Measurements from ENCODE around the gene PAMR1.

PAMR1 gene

DNA sequence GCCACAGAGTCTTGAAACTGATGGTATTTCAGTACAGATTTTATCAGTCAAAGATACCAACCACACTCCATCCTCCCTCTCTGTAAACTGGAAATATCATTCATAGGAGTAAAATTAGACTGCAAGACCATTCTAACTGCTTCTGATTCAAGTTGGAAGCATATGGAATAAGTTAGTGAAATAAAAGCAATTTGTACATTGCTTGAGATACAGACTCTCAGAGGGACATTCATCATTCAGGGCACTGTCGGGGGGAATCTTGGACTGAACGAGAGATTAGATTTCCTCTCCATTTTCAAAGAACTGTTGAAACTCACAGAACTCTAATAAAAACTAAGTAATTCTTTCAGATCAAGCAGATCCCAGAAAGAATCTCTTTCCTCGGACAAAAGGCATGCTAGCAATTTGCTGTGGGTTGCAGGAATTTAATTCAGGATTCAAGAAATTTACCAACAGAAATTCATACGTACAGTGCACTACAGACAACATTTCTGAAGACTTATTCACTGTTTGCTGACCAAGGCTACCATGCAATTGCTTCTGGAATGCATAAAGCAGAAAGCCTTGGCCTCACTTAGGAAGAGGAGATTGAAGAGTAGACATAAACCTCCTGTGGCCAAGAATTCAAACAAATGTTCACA is 34.1 kb downstream of the PAMR1 start:
- peaks cover 28% of the 10 kb centered on the region for H3K4me1 Mint-ChIP-seq
- no peak overlapping the region for H3K4me3 Mint-ChIP-seq
- H3K36me3 Mint-ChIP-seq (ENCODE audit: low read depth), result peaks cover 10% of the 10 kb centered on the region
- peaks cover 3% of the 10 kb centered on the region for H3K9me3 Mint-ChIP-seq
- H3K27ac Mint-ChIP-seq, result peak overlapping the region; percentile 62 to 83 (median 68)
- H3K27me3 Mint-ChIP-seq (ENCODE audit: low read depth), result peaks cover 9% of the 10 kb centered on the region
- TF ChIP-seq, protein P1, sequence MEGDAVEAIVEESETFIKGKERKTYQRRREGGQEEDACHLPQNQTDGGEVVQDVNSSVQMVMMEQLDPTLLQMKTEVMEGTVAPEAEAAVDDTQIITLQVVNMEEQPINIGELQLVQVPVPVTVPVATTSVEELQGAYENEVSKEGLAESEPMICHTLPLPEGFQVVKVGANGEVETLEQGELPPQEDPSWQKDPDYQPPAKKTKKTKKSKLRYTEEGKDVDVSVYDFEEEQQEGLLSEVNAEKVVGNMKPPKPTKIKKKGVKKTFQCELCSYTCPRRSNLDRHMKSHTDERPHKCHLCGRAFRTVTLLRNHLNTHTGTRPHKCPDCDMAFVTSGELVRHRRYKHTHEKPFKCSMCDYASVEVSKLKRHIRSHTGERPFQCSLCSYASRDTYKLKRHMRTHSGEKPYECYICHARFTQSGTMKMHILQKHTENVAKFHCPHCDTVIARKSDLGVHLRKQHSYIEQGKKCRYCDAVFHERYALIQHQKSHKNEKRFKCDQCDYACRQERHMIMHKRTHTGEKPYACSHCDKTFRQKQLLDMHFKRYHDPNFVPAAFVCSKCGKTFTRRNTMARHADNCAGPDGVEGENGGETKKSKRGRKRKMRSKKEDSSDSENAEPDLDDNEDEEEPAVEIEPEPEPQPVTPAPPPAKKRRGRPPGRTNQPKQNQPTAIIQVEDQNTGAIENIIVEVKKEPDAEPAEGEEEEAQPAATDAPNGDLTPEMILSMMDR (IDR thresholded peaks at IDR 0.05; ENCODE audit: unreplicated experiment in 3 of 3), result no peak

DNA sequence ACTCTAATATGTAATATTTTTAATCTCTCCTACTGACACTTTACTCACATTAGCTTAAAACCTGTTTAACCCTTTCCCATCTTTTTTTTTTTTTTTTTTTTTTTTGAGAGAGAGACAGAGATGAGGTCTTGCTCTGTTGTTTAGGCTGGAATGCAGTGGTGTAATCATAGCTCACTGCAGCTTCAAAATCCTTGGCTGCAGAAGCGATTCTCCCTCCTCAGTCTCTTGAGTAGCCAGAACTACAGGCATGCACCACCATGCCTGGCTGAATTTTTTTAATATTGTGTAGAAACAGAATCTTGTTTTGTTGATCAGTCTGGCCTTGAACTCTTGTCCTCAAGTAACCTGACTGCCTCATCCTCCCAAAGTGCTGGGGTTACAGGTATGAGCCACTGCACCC is 37.3 kb downstream of the PAMR1 start:
- H3K36me3 Mint-ChIP-seq (ENCODE audit: low read depth), result peaks cover 20% of the 10 kb centered on the region
- peaks cover 14% of the 10 kb centered on the region for H3K27me3 Mint-ChIP-seq (ENCODE audit: low read depth)
- H3K9me3 Mint-ChIP-seq, result peaks cover 16% of the 10 kb centered on the region
- no peak overlapping the region for H3K4me3 Mint-ChIP-seq
- H3K27ac Mint-ChIP-seq, result no peak overlapping the region
- peaks cover 26% of the 10 kb centered on the region for H3K4me1 Mint-ChIP-seq
- TF ChIP-seq, protein P1 (IDR thresholded peaks at IDR 0.05; ENCODE audit: unreplicated experiment in 3 of 3), result no peak

DNA sequence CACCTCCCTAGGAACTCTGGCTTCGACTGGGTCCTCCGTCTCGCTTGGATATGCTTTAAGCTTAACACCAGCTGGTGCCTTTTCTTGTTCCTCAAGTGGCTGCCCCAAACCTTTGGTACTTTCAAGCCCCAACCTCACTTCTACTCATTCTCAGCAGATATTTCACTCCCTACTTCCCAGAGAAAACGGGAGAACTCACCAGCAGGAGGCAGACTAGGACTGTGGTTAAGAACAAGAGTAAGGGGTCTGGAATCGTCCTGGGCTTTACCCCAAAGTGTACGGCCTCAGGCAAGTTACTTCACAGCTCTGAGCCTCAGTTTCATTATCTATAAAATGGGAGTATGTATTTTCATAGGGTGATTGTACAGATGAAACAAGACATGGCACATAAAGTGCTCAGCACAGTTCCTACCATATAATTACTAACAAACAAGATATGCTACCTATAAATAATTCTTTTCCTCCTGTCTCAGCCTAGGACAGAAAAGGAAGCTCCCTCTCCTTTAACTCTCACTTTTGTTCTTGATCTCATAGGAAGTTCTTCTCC is 37.8 kb downstream of the PAMR1 start:
- Mint-ChIP-seq H3K4me3 (no peak overlapping the region), H3K27ac (no peak overlapping the region)

DNA sequence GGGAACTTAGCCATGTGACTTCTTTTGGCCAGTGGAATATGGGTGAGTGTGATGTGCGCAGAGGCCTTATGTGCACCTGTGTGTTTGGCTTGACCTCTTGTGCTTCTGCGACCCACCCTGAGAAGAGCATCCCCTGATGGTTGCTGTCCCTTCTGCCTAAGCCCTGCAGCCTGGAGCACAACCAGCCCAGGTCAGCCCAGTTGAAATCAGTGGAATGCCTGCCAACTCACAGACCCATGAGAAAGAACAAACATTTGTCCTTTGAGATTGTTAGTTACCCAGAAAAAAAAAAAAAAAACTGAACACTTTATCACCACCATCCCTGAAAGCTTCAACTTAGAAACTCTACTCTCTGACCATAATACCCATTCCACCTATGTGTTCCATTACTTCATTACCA is 38.5 kb downstream of the PAMR1 start:
- Mint-ChIP-seq H3K36me3 (ENCODE audit: low read depth) (peaks cover 30% of the 10 kb centered on the region), H3K27me3 (ENCODE audit: low read depth) (peaks cover 14% of the 10 kb centered on the region), H3K9me3 (peaks cover 28% of the 10 kb centered on the region), H3K4me3 (no peak overlapping the region), H3K27ac (no peak overlapping the region), H3K4me1 (peaks cover 20% of the 10 kb centered on the region)
- TF ChIP-seq, protein P1 (IDR thresholded peaks at IDR 0.05; ENCODE audit: unreplicated experiment in 3 of 3), result no peak

More for the DNA sequence above, 37.8 kb downstream of the PAMR1 start:
- peaks cover 22% of the 10 kb centered on the region for H3K9me3 Mint-ChIP-seq
- TF ChIP-seq, protein P1 (IDR thresholded peaks at IDR 0.05; ENCODE audit: unreplicated experiment in 3 of 3), result peak; percentile 39 to 58 (median 41)
- peaks cover 22% of the 10 kb centered on the region for H3K4me1 Mint-ChIP-seq
- peaks cover 25% of the 10 kb centered on the region for H3K36me3 Mint-ChIP-seq (ENCODE audit: low read depth)
- peaks cover 14% of the 10 kb centered on the region for H3K27me3 Mint-ChIP-seq (ENCODE audit: low read depth)

DNA sequence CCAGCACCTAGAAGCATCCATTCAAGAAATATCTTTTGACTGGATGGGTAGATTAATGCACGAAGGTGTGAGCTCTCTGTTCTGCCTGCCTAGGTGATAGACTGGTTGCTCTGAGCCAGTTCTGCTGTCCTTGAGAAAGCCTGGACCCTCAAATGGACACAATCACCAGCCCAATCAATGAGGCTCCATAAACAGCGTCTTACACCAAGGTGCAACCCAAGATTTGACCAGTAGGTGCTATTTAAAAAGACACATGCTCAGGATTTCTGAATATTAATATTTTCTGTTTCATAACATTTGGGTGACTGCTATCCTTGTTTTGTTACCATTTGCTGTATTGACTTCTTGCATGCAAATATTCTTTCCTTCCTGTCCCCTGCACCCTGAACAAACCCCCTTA is 39.0 kb downstream of the PAMR1 start:
- H3K36me3 Mint-ChIP-seq (ENCODE audit: low read depth), result peaks cover 28% of the 10 kb centered on the region
- peaks cover 15% of the 10 kb centered on the region for H3K4me1 Mint-ChIP-seq
- H3K27me3 Mint-ChIP-seq (ENCODE audit: low read depth), result peaks cover 14% of the 10 kb centered on the region
- H3K4me3 Mint-ChIP-seq, result no peak overlapping the region
- H3K27ac Mint-ChIP-seq, result no peak overlapping the region
- TF ChIP-seq, protein P1 (IDR thresholded peaks at IDR 0.05; ENCODE audit: unreplicated experiment in 3 of 3), result no peak
- peaks cover 28% of the 10 kb centered on the region for H3K9me3 Mint-ChIP-seq
